Gastrocnemius medialis (tissue), 4 donors: ENCODE measurements around the gene PSMD5.

ENCODE experiments used
- CTCF ChIP-seq, 5 experiments: fragments of 450-650 bp in 3 of 5; fragments of 200-600 bp in 2 of 5; sonication (generic) in 2 of 5; IDR thresholded peaks in 4 of 5; conservative IDR thresholded peaks in 1 of 5; 1 replicate in 4 of 5; 2 replicates in 1 of 5; pipeline ENCODE4 v1.5.1; 2016 to 2019; ENCODE audit warnings: antibody characterized with exemption in 5 of 5, mild to moderate bottlenecking in 3 of 5, moderate library complexity in 3 of 5
- POLR2A ChIP-seq, 2 donors: fragments of 450-650 bp; IDR thresholded peaks; one replicate each; pipeline ENCODE4 v1.6.1; 2017; ENCODE audit warnings: antibody characterized with exemption in 2 of 2, mild to moderate bottlenecking in 2 of 2, moderate library complexity in 2 of 2

- TF ChIP-seq CTCF (IDR thresholded peaks at IDR 0.05 in 4 of 5, conservative IDR thresholded peaks at IDR 0.05 in 1 of 5) (no peak), POLR2A (IDR thresholded peaks at IDR 0.05) (peak; percentile 12 to 30)
Observed at GRCh38 chr9:120875954-120876841, 33.5 kb upstream of the PSMD5 start.
